Right atrium auricular region (tissue), 2 donors: ENCODE results near the gene MOB2. TPM values are rescaled to one million over a fixed set of nuclear protein-coding genes. Genes with fewer than 3 reads are reported as not detected.

Source experiments
- DNase-seq: peaks from one replicate; pipeline ENCODE4 v3.0.0-alpha.2; 2019; ENCODE audit warnings: low spot score
- H3K27ac ChIP-seq, 2 donors: fragments of 200-600 bp; sonication (generic); 1 replicate in 1 of 2; 2 replicates in 1 of 2; pipeline ENCODE4 v1.5.1; 2016 to 2019
- H3K27me3 ChIP-seq, 2 donors: fragments of 200-600 bp; sonication (generic); one replicate each; pipeline versions ENCODE4 v1.5.1 to v1.6.0; 2017 to 2019
- H3K36me3 ChIP-seq: fragments of 200-600 bp; sonication (generic); one replicate; pipeline ENCODE4 v1.5.1; 2016
- H3K4me1 ChIP-seq, 2 donors: fragments of 200-600 bp; sonication (generic); one replicate each; pipeline versions ENCODE4 v1.5.1 to v1.6.0; 2017 to 2019
- H3K4me3 ChIP-seq, 2 donors: fragments of 200-600 bp; sonication (generic); 1 replicate in 1 of 2; 2 replicates in 1 of 2; pipeline ENCODE4 v1.5.1; 2017 to 2019; ENCODE audit warnings: mild to moderate bottlenecking in 1 of 2, moderate library complexity in 1 of 2
- H3K9me3 ChIP-seq, 2 donors: fragments of 200-600 bp; sonication (generic); one replicate each; pipeline ENCODE4 v1.5.1; 2019
- CTCF ChIP-seq, 2 donors: fragments of 200-600 bp; sonication (generic); IDR thresholded peaks; one replicate each; pipeline ENCODE4 v1.5.1; 2019; ENCODE audit warnings: antibody characterized with exemption in 2 of 2
- total RNA-seq, 2 donors: library from RNA; depleted of rRNA; stranded (reverse); fragments of >200 nt; gene quantifications; one replicate each; pipeline ENCODE4 v1.1.0, GENCODE V29; 2016

MOB2 gene
- total RNA-seq, 2 donors from 2014 or later = 22.0 to 27.9 TPM

- Histone ChIP-seq H3K27me3 (no peaks in the 10 kb centered on the region), H3K27ac (no peak overlapping the region), H3K9me3 (no peaks in the 10 kb centered on the region), H3K4me1 (peaks cover 0 to 21% of the 10 kb centered on the region in 2 donors), H3K4me3 (no peak overlapping the region), H3K36me3 (no peaks in the 10 kb centered on the region)
- DNase-seq = no peak
- TF ChIP-seq CTCF (IDR thresholded peaks at IDR 0.05) = no peak
Observed at GRCh38 chr11:1494650-1495049, 8.1 kb upstream of the MOB2 start.

- no peak for TF ChIP-seq CTCF (IDR thresholded peaks at IDR 0.05)
- H3K27me3 ChIP-seq = no peaks in the 10 kb centered on the region
- no peaks in the 10 kb centered on the region for H3K9me3 ChIP-seq
- no peak overlapping the region for H3K27ac ChIP-seq
- peaks cover 0 to 28% of the 10 kb centered on the region in 2 donors for H3K4me1 ChIP-seq
- no peak for DNase-seq
- H3K4me3 ChIP-seq = no peak overlapping the region
- H3K36me3 ChIP-seq = no peaks in the 10 kb centered on the region
Observed at GRCh38 chr11:1493650-1494244, 7.2 kb upstream of the MOB2 start.

- Histone ChIP-seq H3K36me3 (no peaks in the 10 kb centered on the region), H3K27me3 (no peaks in the 10 kb centered on the region), H3K27ac (no peak overlapping the region), H3K4me1 (peaks cover 0 to 37% of the 10 kb centered on the region in 2 donors), H3K9me3 (no peaks in the 10 kb centered on the region), H3K4me3 (no peak overlapping the region)
- TF ChIP-seq CTCF (IDR thresholded peaks at IDR 0.05) = no peak
- no peak for DNase-seq
Observed at GRCh38 chr11:1491379-1491778, 4.8 kb upstream of the MOB2 start.

GRCh38 chr11:1490651-1491050 is 4.1 kb upstream of the MOB2 start:
- H3K36me3 ChIP-seq = no peaks in the 10 kb centered on the region
- no peaks in the 10 kb centered on the region for H3K9me3 ChIP-seq
- DNase-seq = no peak
- H3K27me3 ChIP-seq = no peaks in the 10 kb centered on the region
- H3K27ac ChIP-seq = no peak overlapping the region
- no peak for TF ChIP-seq CTCF (IDR thresholded peaks at IDR 0.05)
- peaks cover 0 to 41% of the 10 kb centered on the region in 2 donors for H3K4me1 ChIP-seq
- no peak overlapping the region for H3K4me3 ChIP-seq

GRCh38 chr11:1488575-1489180 is 2.1 kb upstream of the MOB2 start:
- Histone ChIP-seq H3K36me3 (no peaks in the 10 kb centered on the region), H3K4me1 (peaks cover 0 to 61% of the 10 kb centered on the region in 2 donors), H3K27me3 (no peaks in the 10 kb centered on the region), H3K9me3 (no peaks in the 10 kb centered on the region), H3K27ac (no peak overlapping the region), H3K4me3 (no peak overlapping the region)
- TF ChIP-seq CTCF (IDR thresholded peaks at IDR 0.05) = no peak
- no peak for DNase-seq
